GM06990 (cell line): ENCODE measurements around the gene ELAPOR1.

ENCODE experiments used
- DNase-seq: peaks from one replicate; pipeline ENCODE4 v3.0.0-alpha.2; 2011; ENCODE audit not compliant: insufficient read length; ENCODE audit errors: extremely low read depth
- H3K27me3 ChIP-seq: replicated peaks from 2 replicates; pipeline ENCODE4 v1.6.0; 2011; ENCODE audit warnings: low read length; ENCODE audit not compliant: control insufficient read depth, insufficient read depth
- H3K36me3 ChIP-seq: 2 replicates; pipeline ENCODE4 v1.5.1; 2011; ENCODE audit warnings: low read length; ENCODE audit not compliant: control insufficient read depth, insufficient read depth
- H3K4me3 ChIP-seq: replicated peaks from 2 replicates; pipeline ENCODE4 v1.5.1; 2011; ENCODE audit warnings: low read depth, mild to moderate bottlenecking, control low read depth, low read length
- CTCF ChIP-seq: IDR thresholded peaks from 2 replicates; pipeline ENCODE4 v1.5.1; 2011; ENCODE audit warnings: low read length, control low read depth, mild to moderate bottlenecking, inconsistent platforms; ENCODE audit not compliant: insufficient read depth, poor library complexity, severe bottlenecking

The ELAPOR1 gene

GRCh38 chr1:109113590-109114341 is at the start of gene ELAPOR1:
TSS of gene ELAPOR1 (plus strand) at chr1:109114115. CDS start at chr1:109114184, 69 bp downstream.
- DNase-seq, result peak; percentile 68
- no peak for TF ChIP-seq CTCF
- H3K27me3 ChIP-seq, result no peaks in the 10 kb centered on the region; the same call in none of the 2 replicates
- no peaks in the 10 kb centered on the region for H3K36me3 ChIP-seq
- peak within 1 kb of the TSS; percentile 47 for H3K4me3 ChIP-seq

GRCh38 chr1:109065137-109065536 is 48.8 kb upstream of the ELAPOR1 start:
- Histone ChIP-seq H3K27me3 (no peaks in the 10 kb centered on the region), H3K4me3 (no peak overlapping the region), H3K36me3 (peaks cover 2% of the 10 kb centered on the region; the same call in 1 of the 2 replicates)
- no peak for DNase-seq
- no peak for TF ChIP-seq CTCF

GRCh38 chr1:109067883-109068282 is 46.0 kb upstream of the ELAPOR1 start:
- no peak for DNase-seq
- peaks cover 2% of the 10 kb centered on the region; the same call in 1 of the 2 replicates for H3K36me3 ChIP-seq
- no peak for TF ChIP-seq CTCF
- H3K27me3 ChIP-seq, result no peaks in the 10 kb centered on the region
- no peak overlapping the region for H3K4me3 ChIP-seq

GRCh38 chr1:109069294-109069693 is 44.6 kb upstream of the ELAPOR1 start:
- DNase-seq, result no peak
- no peak overlapping the region for H3K4me3 ChIP-seq
- peaks cover 2% of the 10 kb centered on the region; the same call in 1 of the 2 replicates for H3K36me3 ChIP-seq
- no peaks in the 10 kb centered on the region for H3K27me3 ChIP-seq
- TF ChIP-seq CTCF, result no peak

GRCh38 chr1:109075531-109076490 is 38.1 kb upstream of the ELAPOR1 start, which contains the start of gene TAF13:
TSS of gene TAF13 (minus strand) at chr1:109076003. CDS start at chr1:109075947, 56 bp downstream.
- TF ChIP-seq CTCF, result no peak
- peak within 1 kb of the TSS; percentile 97 for H3K4me3 ChIP-seq
- peak; percentile 91 for DNase-seq
- H3K36me3 ChIP-seq, result no peaks in the 10 kb centered on the region; the same call in 1 of the 2 replicates
- no peaks in the 10 kb centered on the region for H3K27me3 ChIP-seq
